IMR-90 (cell line): ENCODE measurements around the gene TTC27.

ENCODE experiments used
- BHLHE40 ChIP-seq: fragments of 150-350 bp; IDR thresholded peaks from 2 replicates; pipeline ENCODE4 v1.6.1; 2016; ENCODE audit warnings: mild to moderate bottlenecking, low read depth, low read length
- CEBPB ChIP-seq: IDR thresholded peaks from 2 replicates; pipeline ENCODE4 v1.6.1; 2012; ENCODE audit warnings: low read depth, low read length, improper control_type of control experiment
- CHD1 ChIP-seq: IDR thresholded peaks from 2 replicates; pipeline ENCODE4 v1.6.1; 2012; ENCODE audit warnings: low read depth, low read length, improper control_type of control experiment
- FOS ChIP-seq: fragments of 150-350 bp; IDR thresholded peaks from 2 replicates; pipeline ENCODE4 v1.6.1; 2016; ENCODE audit warnings: low read depth, low read length
- MXI1 ChIP-seq: IDR thresholded peaks from 2 replicates; pipeline ENCODE4 v1.6.1; 2012; ENCODE audit warnings: low read depth, mild to moderate bottlenecking, low read length, moderate library complexity, borderline replicate concordance
- POLR2A ChIP-seq: IDR thresholded peaks from 2 replicates; pipeline ENCODE4 v1.6.1; 2012; ENCODE audit warnings: mild to moderate bottlenecking, low read depth, low read length
- RAD21 ChIP-seq: IDR thresholded peaks from 2 replicates; pipeline ENCODE4 v1.6.1; 2012; ENCODE audit warnings: low read length, improper control_type of control experiment
- RCOR1 ChIP-seq: IDR thresholded peaks from 2 replicates; pipeline ENCODE4 v1.6.1; 2012; ENCODE audit warnings: mild to moderate bottlenecking, low read length, improper control_type of control experiment; ENCODE audit not compliant: insufficient replicate concordance
- RFX5 ChIP-seq: IDR thresholded peaks from 2 replicates; pipeline ENCODE4 v1.8.0; 2012; ENCODE audit warnings: low read depth, mild to moderate bottlenecking, low read length, moderate library complexity
- SMC3 ChIP-seq: fragments of 150-350 bp; IDR thresholded peaks from 2 replicates; pipeline ENCODE4 v1.6.1; 2016; ENCODE audit warnings: low read depth, mild to moderate bottlenecking, antibody characterized with exemption, low read length, moderate library complexity
- TF ChIP-seq, protein P1 (sequence below): conservative IDR thresholded peaks from 2 replicates; pipeline ENCODE4 v1.5.1; 2012; ENCODE audit warnings: mild to moderate bottlenecking, low read depth, low read length, improper control_type of control experiment
- TF ChIP-seq, protein P2 (sequence below): fragments of 150-350 bp; IDR thresholded peaks from 2 replicates; pipeline ENCODE4 v1.6.1; 2017; ENCODE audit warnings: mild to moderate bottlenecking, antibody characterized with exemption, low read length, low read depth

DNA sequence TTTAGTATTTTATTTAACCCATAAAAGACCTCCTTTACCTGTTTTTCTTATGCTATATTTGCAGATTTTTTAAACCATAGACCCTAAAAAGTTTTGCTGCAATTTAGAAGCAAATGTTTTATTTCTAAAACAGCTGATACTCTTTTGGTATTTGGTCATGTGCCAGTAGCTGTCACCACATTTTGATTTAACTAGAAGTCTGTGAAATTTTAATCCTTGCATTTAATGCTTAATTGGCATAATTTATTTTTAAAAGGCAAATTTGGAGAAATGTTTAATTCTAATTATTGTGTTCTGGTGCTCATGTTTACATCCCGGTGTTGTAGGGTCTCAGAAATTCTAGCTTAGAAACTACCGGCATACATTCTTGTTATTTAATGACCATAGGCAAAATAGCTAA is 111.8 kb downstream of the TTC27 start:
- TF ChIP-seq RFX5 (no peak), CHD1 (no peak), FOS (no peak), RAD21 (no peak), POLR2A (no peak), MXI1 (no peak), RCOR1 (no peak), SMC3 (no peak), BHLHE40 (no peak), CEBPB (no peak)
- TF ChIP-seq, protein P1, sequence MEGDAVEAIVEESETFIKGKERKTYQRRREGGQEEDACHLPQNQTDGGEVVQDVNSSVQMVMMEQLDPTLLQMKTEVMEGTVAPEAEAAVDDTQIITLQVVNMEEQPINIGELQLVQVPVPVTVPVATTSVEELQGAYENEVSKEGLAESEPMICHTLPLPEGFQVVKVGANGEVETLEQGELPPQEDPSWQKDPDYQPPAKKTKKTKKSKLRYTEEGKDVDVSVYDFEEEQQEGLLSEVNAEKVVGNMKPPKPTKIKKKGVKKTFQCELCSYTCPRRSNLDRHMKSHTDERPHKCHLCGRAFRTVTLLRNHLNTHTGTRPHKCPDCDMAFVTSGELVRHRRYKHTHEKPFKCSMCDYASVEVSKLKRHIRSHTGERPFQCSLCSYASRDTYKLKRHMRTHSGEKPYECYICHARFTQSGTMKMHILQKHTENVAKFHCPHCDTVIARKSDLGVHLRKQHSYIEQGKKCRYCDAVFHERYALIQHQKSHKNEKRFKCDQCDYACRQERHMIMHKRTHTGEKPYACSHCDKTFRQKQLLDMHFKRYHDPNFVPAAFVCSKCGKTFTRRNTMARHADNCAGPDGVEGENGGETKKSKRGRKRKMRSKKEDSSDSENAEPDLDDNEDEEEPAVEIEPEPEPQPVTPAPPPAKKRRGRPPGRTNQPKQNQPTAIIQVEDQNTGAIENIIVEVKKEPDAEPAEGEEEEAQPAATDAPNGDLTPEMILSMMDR = no peak
- TF ChIP-seq, protein P2, sequence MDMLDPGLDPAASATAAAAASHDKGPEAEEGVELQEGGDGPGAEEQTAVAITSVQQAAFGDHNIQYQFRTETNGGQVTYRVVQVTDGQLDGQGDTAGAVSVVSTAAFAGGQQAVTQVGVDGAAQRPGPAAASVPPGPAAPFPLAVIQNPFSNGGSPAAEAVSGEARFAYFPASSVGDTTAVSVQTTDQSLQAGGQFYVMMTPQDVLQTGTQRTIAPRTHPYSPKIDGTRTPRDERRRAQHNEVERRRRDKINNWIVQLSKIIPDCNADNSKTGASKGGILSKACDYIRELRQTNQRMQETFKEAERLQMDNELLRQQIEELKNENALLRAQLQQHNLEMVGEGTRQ = no peak
